ENCODE measurements around the gene SAXO2.
"Not testable (repeated sequence)": the region's sequence is repeated elsewhere in the genome, so short reads cannot be mapped to it uniquely, and the experiment has no call there.

The SAXO2 gene

GRCh38 chr15:82288202-82288601, 25.6 kb downstream of the SAXO2 start:
- not testable (repeated sequence) for DNase-seq (ENCODE audit: low spot score)

- DNase-seq (ENCODE audit: low spot score), result no peak
Measured at GRCh38 chr15:82292271-82292670, 29.7 kb downstream of the SAXO2 start.

GRCh38 chr15:82294061-82294690, 31.6 kb downstream of the SAXO2 start:
- DNase-seq (ENCODE audit: low spot score), result no peak

- no peak for DNase-seq (ENCODE audit: low spot score)
Measured at GRCh38 chr15:82297546-82297945, 34.9 kb downstream of the SAXO2 start.

GRCh38 chr15:82298032-82298431, 35.4 kb downstream of the SAXO2 start:
- DNase-seq (ENCODE audit: low spot score), result no peak

- no peak for DNase-seq (ENCODE audit: low spot score)
Measured at GRCh38 chr15:82298520-82298919, 35.9 kb downstream of the SAXO2 start.

GRCh38 chr15:82299511-82299914, 36.9 kb downstream of the SAXO2 start:
- not testable (repeated sequence) for DNase-seq (ENCODE audit: low spot score)

- not testable (repeated sequence) for DNase-seq (ENCODE audit: low spot score)
Measured at GRCh38 chr15:82300326-82300725, 37.7 kb downstream of the SAXO2 start.

GRCh38 chr15:82300883-82301282, 38.3 kb downstream of the SAXO2 start:
- no peak for DNase-seq (ENCODE audit: low spot score)

- no peak for DNase-seq (ENCODE audit: low spot score)
Measured at GRCh38 chr15:82301296-82302016, 38.8 kb downstream of the SAXO2 start.

GRCh38 chr15:82303956-82304777, 41.5 kb downstream of the SAXO2 start:
- no peak for DNase-seq (ENCODE audit: low spot score)

GRCh38 chr15:82304778-82305090, 42.1 kb downstream of the SAXO2 start:
- no peak for DNase-seq (ENCODE audit: low spot score)

GRCh38 chr15:82305621-82306048, 43.0 kb downstream of the SAXO2 start:
- no peak for DNase-seq (ENCODE audit: low spot score)

- no peak for DNase-seq (ENCODE audit: low spot score)
Measured at GRCh38 chr15:82306791-82307713, 44.4 kb downstream of the SAXO2 start.

GRCh38 chr15:82307714-82308081, 45.1 kb downstream of the SAXO2 start:
- DNase-seq (ENCODE audit: low spot score), result no peak

GRCh38 chr15:82309802-82310201, 47.2 kb downstream of the SAXO2 start:
- DNase-seq (ENCODE audit: low spot score), result no peak

GRCh38 chr15:82311321-82311720, 48.7 kb downstream of the SAXO2 start:
- DNase-seq (ENCODE audit: low spot score), result not testable (repeated sequence)

- peak; percentile 5 for DNase-seq (ENCODE audit: low spot score)
Measured at GRCh38 chr15:82312586-82313349, 50.1 kb downstream of the SAXO2 start.

- no peak for DNase-seq (ENCODE audit: low spot score)
Measured at GRCh38 chr15:82313446-82313845, 50.8 kb downstream of the SAXO2 start.

- DNase-seq (ENCODE audit: low spot score), result not testable (repeated sequence)
Measured at GRCh38 chr15:82313951-82314768, 51.5 kb downstream of the SAXO2 start.
